ENCODE measurements around the gene EDNRA. TPM values are rescaled to one million over a fixed set of nuclear protein-coding genes. Genes with fewer than 3 reads are reported as not detected.

Gene EDNRA
- total and polyA plus RNA-seq, 2 of the 4 experiments (the other 2 are of a cell fraction) = 3.8 to 6.5 TPM

GRCh38 chr4:147528054-147528453, 47.2 kb downstream of the EDNRA start:
- Histone ChIP-seq H3K14ac (replicated peaks; ENCODE audit: low read depth, low read length) (no peak overlapping the region), H3K4me2 (ENCODE audit: low read depth, low read length) (no peak overlapping the region), H3K4me1 (ENCODE audit: control insufficient read depth, insufficient read depth, low read length) (0 out of 2 replicates have a peak, but pooled peaks cover 1% of the 10 kb centered on the region), H3K9me3 (ENCODE audit: control insufficient read depth, insufficient read depth, low read length) (no peaks in the 10 kb centered on the region), H2BK20ac (ENCODE audit: low read depth, low read length) (no peak overlapping the region), H2AFZ (replicated peaks; ENCODE audit: low read length, poor library complexity) (no peak overlapping the region), H4K5ac (ENCODE audit: low read depth, low read length) (no peak overlapping the region), H2BK5ac (ENCODE audit: low read depth, low read length, poor library complexity, severe bottlenecking) (no peak overlapping the region), H4K8ac (ENCODE audit: low read depth in 2 of 2, low read length in 2 of 2) (no peak overlapping the region), H3K36me3 (ENCODE audit: control insufficient read depth, insufficient read depth, low read length) (peaks cover 4% of the 10 kb centered on the region; the same call in 1 of the 2 replicates), H2BK15ac (ENCODE audit: low read depth, low read length) (no peak overlapping the region), H3K27me3 (ENCODE audit: control insufficient read depth, insufficient read depth, low read length) (no peaks in the 10 kb centered on the region), H3K27ac (ENCODE audit: insufficient read depth, low read length) (no peak overlapping the region), H2AK5ac (ENCODE audit: low read depth, low read length) (no peak overlapping the region), H4K91ac (ENCODE audit: insufficient read depth, low read depth, low read length) (0 out of 2 replicates have a peak overlapping the region, but pooled peaks have one; percentile 11), H3K9me1 (ENCODE audit: insufficient read depth, low read length) (no peaks in the 10 kb centered on the region; the same call in 1 of the 2 replicates), H4K20me1 (ENCODE audit: insufficient read depth, low read length) (no peaks in the 10 kb centered on the region), H3K18ac (ENCODE audit: low read depth, low read length) (no peak overlapping the region), H3K56ac (ENCODE audit: extremely low read depth, insufficient read depth, low read length) (no peak overlapping the region), H3K9ac (ENCODE audit: low read depth, low read length) (no peak overlapping the region), H3K23ac (ENCODE audit: low read depth, low read length) (no peak overlapping the region), H2BK120ac (ENCODE audit: low read depth, low read length) (no peak overlapping the region), H3K79me1 (ENCODE audit: low read depth in 1 of 2, low read length in 2 of 2) (peaks cover 0 to 14% of the 10 kb centered on the region in 2 experiments; a peak in 2 of 4 replicates), H2AK9ac (replicated peaks; ENCODE audit: low read depth, low read length, poor library complexity) (no peak overlapping the region), H3K4me3 (ENCODE audit: insufficient read depth, low read depth, low read length) (no peak overlapping the region), H3K4ac (ENCODE audit: low read depth, low read length) (no peak overlapping the region)
- ChIA-PET CTCF (interaction anchor here (0.6 to 2.0 kb wide), 2 partner anchors 9 to 18 kb away, joined by 5 to 10 read pairs; no protein-coding TSS in a partner anchor), POLR2A (ENCODE audit: unreplicated experiment) (no interaction called here)
- DNase-seq (no peak), ATAC-seq (ENCODE audit: low read depth) (no peak)
- in situ Hi-C loops (cut with MboI; ENCODE audit: low sequenced_read_pairs) = no loop called here
- no peak for TF ChIP-seq CEBPB (IDR thresholded peaks at IDR 0.05; ENCODE audit: low read depth, low read length)
- intact Hi-C loops (cut with micrococcal nuclease) = no loop called here
- dilution Hi-C loops (cut with HindIII; ENCODE audit: low sequenced_read_pairs, unreplicated experiment) = no loop called here
- no TSS peak for BruUV-seq (replicated peaks)
- no CpG with 5 or more reads among the region's 2 CpGs for WGBS, 2 experiments (ENCODE audit: extremely low coverage in 2 of 2, insufficient read length in 1 of 2)

All from IMR-90 (cell line).